ENCODE results near the gene ALG6. TPM values are rescaled to one million over a fixed set of nuclear protein-coding genes. Genes with fewer than 3 reads are reported as not detected.

The ALG6 gene
- total RNA-seq, 1 donor from 2014 or later = 25.5 TPM

DNA sequence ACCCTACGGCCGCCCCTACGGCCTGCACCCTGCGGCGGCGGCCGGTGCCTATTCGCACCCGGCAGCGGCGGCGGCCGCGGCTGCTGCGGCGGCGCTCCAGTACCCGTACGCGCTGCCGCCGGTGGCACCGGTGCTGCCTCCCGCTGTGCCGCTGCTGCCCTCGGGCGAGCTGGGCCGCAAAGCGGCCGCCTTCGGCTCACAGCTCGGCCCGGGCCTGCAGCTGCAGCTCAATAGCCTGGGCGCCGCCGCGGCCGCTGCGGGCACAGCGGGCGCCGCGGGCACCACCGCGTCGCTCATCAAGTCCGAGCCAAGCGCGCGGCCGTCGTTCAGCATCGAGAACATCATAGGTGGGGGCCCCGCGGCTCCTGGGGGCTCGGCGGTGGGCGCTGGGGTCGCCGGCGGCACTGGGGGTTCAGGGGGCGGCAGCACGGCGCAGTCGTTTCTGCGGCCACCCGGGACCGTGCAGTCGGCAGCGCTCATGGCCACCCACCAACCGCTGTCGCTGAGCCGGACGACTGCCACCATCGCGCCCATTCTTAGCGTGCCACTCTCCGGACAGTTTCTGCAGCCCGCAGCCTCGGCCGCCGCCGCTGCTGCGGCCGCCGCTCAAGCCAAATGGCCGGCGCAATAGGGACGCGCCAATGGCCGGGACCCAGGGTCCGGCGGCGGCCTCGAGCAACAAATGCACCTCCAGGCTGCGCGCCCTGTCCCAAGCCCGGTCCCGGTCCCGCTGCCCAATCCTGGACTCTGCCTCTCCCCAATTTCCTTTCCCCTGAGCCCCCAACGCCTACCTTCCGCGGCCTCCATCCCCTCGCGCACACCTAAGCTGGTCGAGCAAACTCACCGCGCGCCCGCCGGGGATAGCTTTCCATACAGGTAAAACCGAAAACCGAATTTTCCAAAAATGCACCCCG is 43.3 kb upstream of the ALG6 start:
- peaks cover 29% of the 10 kb centered on the region for H3K4me1 Mint-ChIP-seq (ENCODE audit: low read depth)
- H3K27me3 Mint-ChIP-seq (ENCODE audit: low read depth) = peaks cover 70% of the 10 kb centered on the region
- intact Hi-C loops (cut with micrococcal nuclease) = no loop called here
- H3K36me3 Mint-ChIP-seq (ENCODE audit: low read depth) = peaks cover 14% of the 10 kb centered on the region
- H3K9me3 Mint-ChIP-seq = peaks cover 10% of the 10 kb centered on the region
- no peak for DNase-seq (ENCODE audit: low spot score)
- H3K27ac Mint-ChIP-seq = peak overlapping the region; percentile 68
- H3K4me3 Mint-ChIP-seq (ENCODE audit: low read depth) = peak overlapping the region; percentile 57

GRCh38 chr1:63324779-63325119 is 42.7 kb upstream of the ALG6 start:
- Mint-ChIP-seq H3K36me3 (ENCODE audit: low read depth) (peaks cover 10% of the 10 kb centered on the region), H3K27me3 (ENCODE audit: low read depth) (peaks cover 71% of the 10 kb centered on the region), H3K4me3 (ENCODE audit: low read depth) (peak overlapping the region; percentile 57), H3K4me1 (ENCODE audit: low read depth) (peaks cover 27% of the 10 kb centered on the region), H3K27ac (peak overlapping the region; percentile 68), H3K9me3 (peaks cover 6% of the 10 kb centered on the region)
- intact Hi-C loops (cut with micrococcal nuclease) = loop anchor here (5.0 kb wide), 1 partner anchor 213 kb away; no protein-coding TSS in a partner anchor
- DNase-seq (ENCODE audit: low spot score) = no peak

DNA sequence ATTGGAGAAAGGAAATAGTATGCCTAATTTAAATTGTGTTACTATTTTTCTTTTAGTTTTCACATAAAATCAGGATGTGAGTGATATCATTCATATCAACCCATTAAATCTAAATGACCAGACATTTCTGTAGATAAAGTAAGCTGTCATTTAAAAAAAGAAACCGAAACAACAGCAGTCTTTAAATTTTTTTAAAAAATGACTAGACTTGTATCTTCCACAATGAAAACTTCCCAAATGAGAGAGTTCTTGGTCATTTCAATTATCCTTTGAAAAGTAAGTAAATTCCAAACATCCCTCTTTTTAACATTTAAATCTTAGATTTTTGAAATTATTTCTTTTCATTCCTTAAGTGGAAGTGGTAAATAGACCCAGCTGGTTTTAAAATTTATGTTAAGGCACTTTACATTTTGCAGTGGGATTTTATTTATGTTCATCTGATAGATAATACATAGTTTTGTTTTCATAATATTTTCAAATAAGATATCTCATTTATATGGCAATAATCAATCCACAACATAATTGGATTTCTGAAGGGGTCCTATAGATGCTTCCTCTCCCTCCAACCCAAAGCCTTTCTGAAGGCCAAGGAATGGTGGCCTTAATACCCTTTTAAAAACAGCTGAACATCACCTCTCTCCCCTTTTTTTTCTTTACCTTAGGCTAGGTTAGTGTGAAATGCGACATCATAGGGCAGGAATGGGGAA is 42.0 kb upstream of the ALG6 start:
- Mint-ChIP-seq H3K9me3 (peaks cover 6% of the 10 kb centered on the region), H3K36me3 (ENCODE audit: low read depth) (peaks cover 10% of the 10 kb centered on the region), H3K27ac (peak overlapping the region; percentile 49), H3K4me1 (ENCODE audit: low read depth) (peaks cover 26% of the 10 kb centered on the region), H3K27me3 (ENCODE audit: low read depth) (peaks cover 68% of the 10 kb centered on the region), H3K4me3 (ENCODE audit: low read depth) (no peak overlapping the region)
- no peak for DNase-seq (ENCODE audit: low spot score)
- intact Hi-C loops (cut with micrococcal nuclease) = loop anchor here (5.0 kb wide), 1 partner anchor 212 kb away; no protein-coding TSS in a partner anchor

- Mint-ChIP-seq H3K9me3 (peaks cover 6% of the 10 kb centered on the region), H3K27me3 (ENCODE audit: low read depth) (peaks cover 68% of the 10 kb centered on the region), H3K4me3 (ENCODE audit: low read depth) (no peak overlapping the region), H3K27ac (peak overlapping the region; percentile 15), H3K4me1 (ENCODE audit: low read depth) (peaks cover 26% of the 10 kb centered on the region), H3K36me3 (ENCODE audit: low read depth) (peaks cover 10% of the 10 kb centered on the region)
- intact Hi-C loops (cut with micrococcal nuclease) = loop anchor here (5.0 kb wide), 1 partner anchor 211 kb away; no protein-coding TSS in a partner anchor
- DNase-seq (ENCODE audit: low spot score) = no peak
Measured at GRCh38 chr1:63326106-63326472, 41.3 kb upstream of the ALG6 start.

GRCh38 chr1:63326473-63327380 is 40.7 kb upstream of the ALG6 start:
- peaks cover 2% of the 10 kb centered on the region for H3K9me3 Mint-ChIP-seq
- peaks cover 4% of the 10 kb centered on the region for H3K36me3 Mint-ChIP-seq (ENCODE audit: low read depth)
- H3K4me3 Mint-ChIP-seq (ENCODE audit: low read depth) = peak overlapping the region; percentile 21
- H3K4me1 Mint-ChIP-seq (ENCODE audit: low read depth) = peaks cover 21% of the 10 kb centered on the region
- peaks cover 64% of the 10 kb centered on the region for H3K27me3 Mint-ChIP-seq (ENCODE audit: low read depth)
- no peak for DNase-seq (ENCODE audit: low spot score)
- H3K27ac Mint-ChIP-seq = peak overlapping the region; percentile 15
- intact Hi-C loops (cut with micrococcal nuclease) = loop anchor here (1.0 to 5.0 kb wide), 3 partner anchors 9 to 211 kb away; no protein-coding TSS in a partner anchor

GRCh38 chr1:63327417-63328054 is 39.9 kb upstream of the ALG6 start:
- Mint-ChIP-seq H3K27ac (peak overlapping the region; percentile 17), H3K4me3 (ENCODE audit: low read depth) (peak overlapping the region; percentile 21), H3K27me3 (ENCODE audit: low read depth) (peaks cover 68% of the 10 kb centered on the region), H3K9me3 (no peaks in the 10 kb centered on the region), H3K4me1 (ENCODE audit: low read depth) (peaks cover 19% of the 10 kb centered on the region), H3K36me3 (ENCODE audit: low read depth) (peaks cover 3% of the 10 kb centered on the region)
- peak; percentile 56 for DNase-seq (ENCODE audit: low spot score)
- intact Hi-C loops (cut with micrococcal nuclease) = loop anchor here (1.0 to 5.0 kb wide), 3 partner anchors 10 to 210 kb away; no protein-coding TSS in a partner anchor

DNA sequence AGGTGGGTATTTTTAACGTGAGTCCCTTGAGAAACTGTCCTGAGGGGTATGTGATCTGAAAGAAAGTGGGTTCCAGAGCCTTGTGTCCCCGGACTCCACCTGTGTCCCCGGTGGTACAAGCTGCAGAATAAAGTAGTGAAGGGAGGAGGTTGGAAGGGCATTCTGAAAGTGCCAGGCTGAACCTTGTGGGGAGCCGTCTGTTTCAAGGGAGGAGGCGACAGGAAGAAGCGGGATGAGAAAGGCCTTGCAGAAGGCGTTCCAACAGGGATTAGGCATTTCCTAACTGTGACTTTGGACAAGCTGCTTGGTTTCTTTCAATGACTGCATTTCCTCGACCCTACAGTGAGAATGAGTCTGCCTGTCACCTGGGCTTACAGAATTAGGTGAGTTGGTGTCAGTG is 39.3 kb upstream of the ALG6 start:
- Mint-ChIP-seq H3K4me1 (ENCODE audit: low read depth) (peaks cover 19% of the 10 kb centered on the region), H3K27me3 (ENCODE audit: low read depth) (peaks cover 73% of the 10 kb centered on the region), H3K27ac (no peak overlapping the region), H3K9me3 (no peaks in the 10 kb centered on the region), H3K4me3 (ENCODE audit: low read depth) (no peak overlapping the region), H3K36me3 (ENCODE audit: low read depth) (peaks cover 3% of the 10 kb centered on the region)
- no peak for DNase-seq (ENCODE audit: low spot score)
- intact Hi-C loops (cut with micrococcal nuclease) = loop anchor here (5.0 kb wide), 1 partner anchor 209 kb away; no protein-coding TSS in a partner anchor

DNA sequence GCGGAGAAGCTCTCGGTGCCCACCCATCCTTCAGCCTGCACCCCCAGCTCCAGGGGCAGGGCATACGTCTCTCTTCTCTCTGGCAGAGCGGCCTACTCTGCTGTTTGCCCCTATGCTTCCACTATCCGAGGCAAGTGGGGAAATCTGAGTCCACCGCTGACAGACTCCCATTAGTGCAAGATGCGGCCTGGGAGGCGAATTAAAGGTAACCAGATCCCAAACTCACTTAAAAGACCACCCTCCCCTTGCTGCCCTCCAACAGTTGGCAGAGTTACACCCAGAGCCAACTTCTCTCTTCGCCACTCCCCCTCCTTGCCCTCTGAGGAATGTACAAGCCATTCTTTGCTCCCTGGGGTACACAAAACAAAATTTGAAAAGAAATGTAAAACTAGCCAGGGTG is 38.6 kb upstream of the ALG6 start:
- H3K4me1 Mint-ChIP-seq (ENCODE audit: low read depth) = peaks cover 19% of the 10 kb centered on the region
- H3K36me3 Mint-ChIP-seq (ENCODE audit: low read depth) = peaks cover 3% of the 10 kb centered on the region
- intact Hi-C loops (cut with micrococcal nuclease) = loop anchor here (5.0 kb wide), 1 partner anchor 209 kb away; no protein-coding TSS in a partner anchor
- DNase-seq (ENCODE audit: low spot score) = no peak
- H3K9me3 Mint-ChIP-seq = no peaks in the 10 kb centered on the region
- H3K27ac Mint-ChIP-seq = no peak overlapping the region
- H3K4me3 Mint-ChIP-seq (ENCODE audit: low read depth) = no peak overlapping the region
- H3K27me3 Mint-ChIP-seq (ENCODE audit: low read depth) = peaks cover 73% of the 10 kb centered on the region

GRCh38 chr1:63329621-63330330 is 37.7 kb upstream of the ALG6 start:
- Mint-ChIP-seq H3K9me3 (no peaks in the 10 kb centered on the region), H3K36me3 (ENCODE audit: low read depth) (no peaks in the 10 kb centered on the region), H3K27ac (no peak overlapping the region), H3K27me3 (ENCODE audit: low read depth) (peaks cover 75% of the 10 kb centered on the region), H3K4me1 (ENCODE audit: low read depth) (peaks cover 16% of the 10 kb centered on the region), H3K4me3 (ENCODE audit: low read depth) (no peak overlapping the region)
- no peak for DNase-seq (ENCODE audit: low spot score)
- intact Hi-C loops (cut with micrococcal nuclease) = loop anchor here (5.0 kb wide), 1 partner anchor 208 kb away; no protein-coding TSS in a partner anchor

DNA sequence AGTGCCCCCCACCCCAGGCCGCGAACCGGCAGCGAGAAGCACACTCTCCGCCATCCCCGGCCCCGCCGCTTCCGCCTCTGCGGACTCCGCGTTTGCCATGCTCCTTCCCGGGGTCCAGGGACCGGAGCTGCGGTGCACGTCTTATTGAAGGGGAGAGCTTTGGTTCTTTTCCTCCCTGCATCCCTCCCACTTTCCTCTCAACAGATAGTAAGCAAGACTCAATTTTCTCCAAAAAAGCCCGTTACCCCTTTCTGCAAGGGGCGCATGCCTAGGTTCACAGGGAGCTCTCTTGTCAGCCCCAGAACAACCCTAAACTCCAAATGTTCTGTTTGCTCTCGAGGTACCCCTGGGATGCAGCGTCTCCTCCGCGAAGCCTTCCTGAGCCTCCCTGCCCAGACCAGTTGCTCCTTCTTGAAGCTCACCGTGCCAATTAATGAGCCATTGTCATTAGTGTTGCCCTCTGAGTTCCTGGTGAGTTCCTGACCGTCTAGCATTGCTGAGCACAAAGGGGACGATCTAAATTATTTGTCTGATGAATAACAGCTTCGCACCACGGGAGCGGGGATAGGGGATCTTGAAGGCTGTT is 37.0 kb upstream of the ALG6 start:
- Mint-ChIP-seq H3K27ac (no peak overlapping the region), H3K4me1 (ENCODE audit: low read depth) (peaks cover 16% of the 10 kb centered on the region), H3K36me3 (ENCODE audit: low read depth) (no peaks in the 10 kb centered on the region), H3K27me3 (ENCODE audit: low read depth) (peaks cover 77% of the 10 kb centered on the region), H3K4me3 (ENCODE audit: low read depth) (no peak overlapping the region), H3K9me3 (no peaks in the 10 kb centered on the region)
- DNase-seq (ENCODE audit: low spot score) = no peak
- intact Hi-C loops (cut with micrococcal nuclease) = no loop called here

DNA sequence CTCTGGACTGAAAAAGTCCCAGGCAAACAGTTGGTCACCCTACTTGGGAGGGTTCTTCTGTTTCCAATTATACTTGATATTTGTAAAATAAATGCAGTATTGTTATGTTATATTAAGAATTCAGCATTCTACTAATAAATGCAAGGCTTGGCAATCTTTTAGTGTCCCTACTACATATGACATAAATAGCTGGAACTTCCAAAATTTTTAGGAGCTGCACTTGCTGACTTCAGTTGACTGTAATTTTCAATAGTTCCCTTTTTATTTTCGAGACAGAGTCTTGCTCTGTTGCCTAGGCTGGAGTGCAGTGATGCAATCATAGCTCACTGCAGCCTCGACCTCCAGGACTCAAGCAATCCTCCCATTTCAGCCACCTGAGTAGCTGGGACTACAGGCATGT is 25.0 kb upstream of the ALG6 start:
- Mint-ChIP-seq H3K4me3 (ENCODE audit: low read depth) (no peak overlapping the region), H3K27me3 (ENCODE audit: low read depth) (peaks cover 12% of the 10 kb centered on the region), H3K27ac (no peak overlapping the region), H3K4me1 (ENCODE audit: low read depth) (no peaks in the 10 kb centered on the region), H3K9me3 (no peaks in the 10 kb centered on the region), H3K36me3 (ENCODE audit: low read depth) (no peaks in the 10 kb centered on the region)
- intact Hi-C loops (cut with micrococcal nuclease) = no loop called here
- DNase-seq (ENCODE audit: low spot score) = no peak

All from activated T-helper 2 cell treated with anti-CD3 and anti-CD28 coated beads, Interferon-gamma antibody, Interleukin-2, Interleukin-4, amounts not matched to agents 10 μg/mL and 5 μg/mL and 100 μg/mL, durations not matched to agents 14 hours and 24 hours and 36 hours (primary cell).